Lower lobe of right lung (tissue), 2 donors: ENCODE results near the gene P3R3URF. TPM values are rescaled to one million over a fixed set of nuclear protein-coding genes. Genes with fewer than 3 reads are reported as not detected.
A peak's percentile ranks its signal among the peaks of the same experiment; 100 is the strongest.

ENCODE experiments used
- ATAC-seq, 2 donors: fragments of 200-7000 bp; cut with Tn5 transposase; one replicate each; pipeline ENCODE4 v1.9.1; 2020 to 2022; ENCODE audit warnings: mild to moderate bottlenecking in 2 of 2, moderate library complexity in 2 of 2
- DNase-seq: peaks from one replicate; pipeline ENCODE4 v3.0.0-alpha.2; 2020
- H3K27ac ChIP-seq: fragments of 200-600 bp; one replicate; pipeline ENCODE4 v1.8.0; 2022
- H3K27me3 ChIP-seq: fragments of 200-600 bp; one replicate; pipeline ENCODE4 v1.8.0; 2022; ENCODE audit warnings: low read depth
- H3K36me3 ChIP-seq: fragments of 200-600 bp; one replicate; pipeline ENCODE4 v1.8.0; 2022; ENCODE audit warnings: mild to moderate bottlenecking
- H3K4me1 ChIP-seq: fragments of 200-600 bp; one replicate; pipeline ENCODE4 v1.8.0; 2022
- H3K4me3 ChIP-seq: fragments of 200-600 bp; one replicate; pipeline ENCODE4 v1.8.0; 2022; ENCODE audit warnings: mild to moderate bottlenecking
- H3K9me3 ChIP-seq: fragments of 200-600 bp; one replicate; pipeline ENCODE4 v1.8.0; 2022
- CTCF ChIP-seq: fragments of 200-600 bp; IDR thresholded peaks from one replicate; pipeline ENCODE4 v1.8.0; 2022; ENCODE audit warnings: antibody characterized with exemption, mild to moderate bottlenecking
- intact Hi-C: fragments of 100-400 bp; cut with DNase I; formaldehyde crosslinking; loops from one replicate; pipeline ENCODE4 v1.11.0; 2022
- total RNA-seq: library from RNA; stranded (reverse); fragmentation: NEBNext Ultra II Directional; extraction: Animal tissue kit (Norgen Biotek cat#: 25700); gene quantifications from one replicate; pipeline ENCODE4 v1.2.1, GENCODE V29; 2021
- donor health status: DM: no; HTN: yes; CAD: no; lungs with severe emphysema.

P3R3URF gene
- total RNA-seq, 1 donor from 2014 or later: not detected

GRCh38 chr1:46206399-46206798 is 30.1 kb upstream of the P3R3URF start:
- Histone ChIP-seq H3K27ac (no peak overlapping the region), H3K4me1 (peaks cover 18% of the 10 kb centered on the region), H3K4me3 (no peak overlapping the region), H3K27me3 (no peaks in the 10 kb centered on the region), H3K36me3 (no peaks in the 10 kb centered on the region), H3K9me3 (no peaks in the 10 kb centered on the region)
- intact Hi-C loops: no loop called here
- ATAC-seq (no peak), DNase-seq (no peak)
- TF ChIP-seq CTCF: no peak

DNA sequence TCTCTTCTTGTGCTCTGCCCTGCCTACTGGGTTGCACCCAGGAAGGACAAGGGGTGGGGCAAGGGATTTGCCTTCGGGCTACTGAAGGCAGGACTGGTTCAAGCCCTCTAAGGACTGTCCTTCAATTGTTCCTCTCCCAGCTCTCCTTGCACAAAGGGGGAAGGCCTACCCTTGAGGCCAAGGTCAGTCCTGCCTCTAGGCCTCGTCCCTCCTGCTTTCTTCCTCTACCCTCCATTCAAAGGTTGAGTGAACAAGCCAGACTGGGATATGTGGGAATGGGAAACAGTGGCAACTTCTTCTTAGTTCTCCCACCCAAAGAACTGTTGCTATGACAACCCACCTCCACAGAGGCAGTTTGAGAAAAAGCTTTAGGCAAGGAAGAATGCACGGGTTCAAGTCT is 29.5 kb upstream of the P3R3URF start:
- no peak overlapping the region for H3K27ac ChIP-seq

DNA sequence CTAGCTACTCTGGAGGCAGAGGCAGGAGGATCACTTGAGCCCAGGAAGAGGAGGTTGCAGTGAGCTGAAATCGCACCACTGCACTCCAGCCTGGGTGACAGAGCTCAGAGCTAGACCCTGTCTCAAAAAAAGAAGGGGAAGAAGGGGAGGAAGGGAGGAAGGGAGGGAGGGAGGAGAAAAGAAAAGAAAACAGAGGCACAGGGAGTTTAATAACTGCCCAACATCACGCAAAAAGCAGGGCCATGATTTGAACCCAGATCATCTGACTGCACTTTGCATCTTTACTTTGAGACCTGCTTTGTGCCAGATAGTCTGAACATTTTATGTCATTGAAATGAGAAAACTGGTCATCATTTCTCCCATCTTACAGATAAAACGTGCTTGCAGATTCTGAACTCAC is 28.9 kb upstream of the P3R3URF start:
- Histone ChIP-seq H3K9me3 (no peaks in the 10 kb centered on the region), H3K36me3 (no peaks in the 10 kb centered on the region), H3K27ac (no peak overlapping the region), H3K27me3 (no peaks in the 10 kb centered on the region), H3K4me1 (peaks cover 18% of the 10 kb centered on the region), H3K4me3 (no peak overlapping the region)
- no peak for DNase-seq
- ATAC-seq: no peak
- no peak for TF ChIP-seq CTCF
- intact Hi-C loops: no loop called here

More for the DNA sequence above, 29.5 kb upstream of the P3R3URF start:
- intact Hi-C loops: no loop called here
- TF ChIP-seq CTCF: no peak
- DNase-seq (no peak), ATAC-seq (no peak)
- Histone ChIP-seq H3K9me3 (no peaks in the 10 kb centered on the region), H3K4me1 (peaks cover 18% of the 10 kb centered on the region), H3K4me3 (no peak overlapping the region), H3K36me3 (no peaks in the 10 kb centered on the region), H3K27me3 (no peaks in the 10 kb centered on the region)

GRCh38 chr1:46204406-46204742 is 28.1 kb upstream of the P3R3URF start:
- Histone ChIP-seq H3K36me3 (no peaks in the 10 kb centered on the region), H3K4me1 (peaks cover 18% of the 10 kb centered on the region), H3K27me3 (no peaks in the 10 kb centered on the region), H3K4me3 (peak overlapping the region; percentile 76), H3K9me3 (no peaks in the 10 kb centered on the region), H3K27ac (peak overlapping the region; percentile 72)
- no peak for TF ChIP-seq CTCF
- ATAC-seq (peak; percentile 33 to 37), DNase-seq (no peak)
- intact Hi-C loops: no loop called here

DNA sequence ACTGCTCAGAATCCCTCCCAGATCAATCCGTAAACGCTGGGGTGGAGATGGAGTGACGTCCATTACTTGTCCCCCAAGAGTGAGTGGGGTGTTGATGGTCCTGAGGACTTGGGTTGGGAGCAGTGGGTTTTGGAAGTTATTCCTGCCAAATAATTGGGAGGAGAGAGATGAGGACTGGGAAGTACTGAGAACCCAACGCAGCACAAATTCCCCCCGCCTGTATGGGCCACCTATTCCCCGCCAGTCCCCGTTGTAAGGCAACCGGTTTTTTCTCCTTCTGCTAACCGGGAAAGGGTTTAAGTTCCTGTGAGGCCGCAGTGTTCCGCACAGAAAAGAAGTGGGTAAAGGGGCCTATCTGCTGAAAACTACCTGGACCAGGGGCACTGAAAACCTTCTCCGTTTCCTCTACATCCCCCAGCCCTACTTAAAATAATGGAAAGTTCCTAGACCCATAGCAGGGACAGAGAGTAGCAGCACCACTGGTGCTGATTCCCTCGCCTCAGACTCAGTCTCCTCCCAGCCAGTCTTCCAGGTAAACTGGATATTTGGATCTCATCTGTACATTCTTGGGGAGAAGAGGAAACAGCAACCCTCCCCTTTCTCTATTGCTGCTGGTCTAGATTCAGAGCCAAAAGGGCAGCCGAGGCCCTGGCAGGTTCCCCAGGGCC is 27.6 kb upstream of the P3R3URF start:
- Histone ChIP-seq H3K27me3 (no peaks in the 10 kb centered on the region), H3K27ac (peak overlapping the region; percentile 72), H3K9me3 (no peaks in the 10 kb centered on the region), H3K4me3 (peak overlapping the region; percentile 76), H3K4me1 (peaks cover 23% of the 10 kb centered on the region), H3K36me3 (no peaks in the 10 kb centered on the region)
- intact Hi-C loops: no loop called here
- ATAC-seq (peak; percentile 6 to 38), DNase-seq (no peak)
- no peak for TF ChIP-seq CTCF
